ACC112 (cell line): ENCODE measurements around the gene CEACAM16.
"Not testable (repeated sequence)": the region's sequence is repeated elsewhere in the genome, so short reads cannot be mapped to it uniquely, and the experiment has no call there.

Experiments used
- H2AFZ ChIP-seq: fragments of 200-600 bp; sonication (generic); one replicate; pipeline ENCODE4 v1.6.0; 2017; ENCODE audit warnings: antibody characterized with exemption, low read length; ENCODE audit not compliant: unreplicated experiment
- H3K27ac ChIP-seq: fragments of 200-600 bp; sonication (generic); 2 replicates; pipeline ENCODE4 v1.5.1; 2014; ENCODE audit warnings: low read depth, mild to moderate bottlenecking, antibody characterized with exemption, low read length, moderate library complexity
- H3K27me3 ChIP-seq: fragments of 200-600 bp; sonication (generic); 2 replicates; pipeline ENCODE4 v1.6.1; 2014; ENCODE audit warnings: mild to moderate bottlenecking, antibody characterized with exemption, low read length, moderate library complexity, mixed read lengths; ENCODE audit not compliant: insufficient read depth
- H3K36me3 ChIP-seq: fragments of 200-600 bp; sonication (generic); 2 replicates; pipeline ENCODE4 v1.6.1; 2016; ENCODE audit warnings: mild to moderate bottlenecking, antibody characterized with exemption, low read length, moderate library complexity, mixed read lengths; ENCODE audit not compliant: insufficient read depth
- H3K4me1 ChIP-seq: fragments of 200-600 bp; sonication (generic); one replicate; pipeline ENCODE4 v1.6.1; 2016; ENCODE audit warnings: low read length, mixed read lengths; ENCODE audit not compliant: insufficient read depth, unreplicated experiment, control insufficient read depth
- H3K4me3 ChIP-seq: fragments of 200-600 bp; sonication (generic); 2 replicates; pipeline ENCODE4 v1.5.1; 2014; ENCODE audit warnings: mild to moderate bottlenecking, low read depth, low read length
- H3K79me2 ChIP-seq: fragments of 200-600 bp; sonication (generic); one replicate; pipeline ENCODE4 v1.6.0; 2016; ENCODE audit warnings: low read length; ENCODE audit not compliant: control insufficient read depth, unreplicated experiment, insufficient read depth

Gene CEACAM16

GRCh38 chr19:44718441-44719261 is 19.7 kb downstream of the CEACAM16 start:
- Histone ChIP-seq H3K4me3 (no peak overlapping the region), H3K27ac (no peak overlapping the region), H3K27me3 (no peaks in the 10 kb centered on the region), H3K36me3 (no peaks in the 10 kb centered on the region), H3K79me2 (no peaks in the 10 kb centered on the region), H2AFZ (no peak overlapping the region), H3K4me1 (peaks cover 9% of the 10 kb centered on the region)

DNA sequence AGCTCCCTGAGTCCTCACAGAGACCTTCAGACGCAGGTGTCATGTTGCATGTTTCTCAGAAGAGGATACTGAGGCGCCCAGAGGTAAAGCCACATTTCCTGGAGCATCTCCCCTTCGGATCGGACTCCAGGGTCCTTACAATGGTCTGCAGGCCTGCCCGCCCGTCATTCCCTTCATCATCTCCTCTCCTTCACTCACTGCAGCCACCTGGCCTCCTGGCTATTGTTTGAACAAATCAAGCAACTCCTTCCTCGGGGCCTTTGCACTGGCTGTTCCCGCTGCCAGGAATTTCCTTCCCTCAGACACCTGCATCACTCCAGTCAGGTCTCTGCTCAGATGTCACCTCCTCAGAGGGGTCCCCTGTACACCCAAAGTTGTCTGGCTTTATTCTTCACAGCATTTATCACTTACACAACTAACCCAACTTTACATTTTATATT is 20.3 kb downstream of the CEACAM16 start:
- H3K4me3 ChIP-seq, result no peak overlapping the region
- no peaks in the 10 kb centered on the region for H3K36me3 ChIP-seq
- peaks cover 13% of the 10 kb centered on the region for H3K4me1 ChIP-seq
- no peak overlapping the region for H2AFZ ChIP-seq
- H3K27ac ChIP-seq, result no peak overlapping the region
- H3K79me2 ChIP-seq, result no peaks in the 10 kb centered on the region
- H3K27me3 ChIP-seq, result no peaks in the 10 kb centered on the region

GRCh38 chr19:44720396-44720795 is 21.4 kb downstream of the CEACAM16 start:
- not testable (repeated sequence) for H3K27ac ChIP-seq, H2AFZ ChIP-seq, H3K4me3 ChIP-seq, H3K27me3 ChIP-seq, H3K79me2 ChIP-seq, H3K36me3 ChIP-seq
- peaks cover 20% of the 10 kb centered on the region for H3K4me1 ChIP-seq

GRCh38 chr19:44720945-44721344 is 22.0 kb downstream of the CEACAM16 start:
- Histone ChIP-seq H3K27ac (no peak overlapping the region), H2AFZ (no peak overlapping the region), H3K36me3 (no peaks in the 10 kb centered on the region), H3K4me3 (no peak overlapping the region), H3K79me2 (no peaks in the 10 kb centered on the region), H3K27me3 (no peaks in the 10 kb centered on the region), H3K4me1 (peaks cover 20% of the 10 kb centered on the region)

DNA sequence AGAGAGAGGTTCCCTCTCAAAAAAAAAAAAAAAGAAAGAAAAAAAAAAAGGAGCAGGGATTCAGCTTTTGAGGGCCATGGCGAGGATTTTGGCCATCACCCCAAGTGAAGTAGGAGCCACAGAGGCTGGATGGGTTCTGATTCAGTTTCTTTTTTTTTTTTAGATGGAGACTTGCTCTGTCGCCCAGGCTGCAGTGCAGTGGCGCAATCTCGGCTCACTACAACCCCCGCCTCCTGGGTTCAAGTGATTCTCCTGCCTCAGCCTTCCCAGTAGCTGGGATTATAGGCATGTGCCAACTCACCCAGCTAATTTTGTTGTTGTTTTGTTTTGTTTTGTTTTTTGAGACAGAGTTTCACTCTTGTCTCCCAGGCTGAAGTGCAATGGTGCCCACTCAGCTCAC is 22.4 kb downstream of the CEACAM16 start:
- not testable (repeated sequence) for H3K4me3 ChIP-seq, H3K79me2 ChIP-seq, H2AFZ ChIP-seq, H3K36me3 ChIP-seq, H3K27me3 ChIP-seq, H3K27ac ChIP-seq
- H3K4me1 ChIP-seq, result peaks cover 20% of the 10 kb centered on the region

DNA sequence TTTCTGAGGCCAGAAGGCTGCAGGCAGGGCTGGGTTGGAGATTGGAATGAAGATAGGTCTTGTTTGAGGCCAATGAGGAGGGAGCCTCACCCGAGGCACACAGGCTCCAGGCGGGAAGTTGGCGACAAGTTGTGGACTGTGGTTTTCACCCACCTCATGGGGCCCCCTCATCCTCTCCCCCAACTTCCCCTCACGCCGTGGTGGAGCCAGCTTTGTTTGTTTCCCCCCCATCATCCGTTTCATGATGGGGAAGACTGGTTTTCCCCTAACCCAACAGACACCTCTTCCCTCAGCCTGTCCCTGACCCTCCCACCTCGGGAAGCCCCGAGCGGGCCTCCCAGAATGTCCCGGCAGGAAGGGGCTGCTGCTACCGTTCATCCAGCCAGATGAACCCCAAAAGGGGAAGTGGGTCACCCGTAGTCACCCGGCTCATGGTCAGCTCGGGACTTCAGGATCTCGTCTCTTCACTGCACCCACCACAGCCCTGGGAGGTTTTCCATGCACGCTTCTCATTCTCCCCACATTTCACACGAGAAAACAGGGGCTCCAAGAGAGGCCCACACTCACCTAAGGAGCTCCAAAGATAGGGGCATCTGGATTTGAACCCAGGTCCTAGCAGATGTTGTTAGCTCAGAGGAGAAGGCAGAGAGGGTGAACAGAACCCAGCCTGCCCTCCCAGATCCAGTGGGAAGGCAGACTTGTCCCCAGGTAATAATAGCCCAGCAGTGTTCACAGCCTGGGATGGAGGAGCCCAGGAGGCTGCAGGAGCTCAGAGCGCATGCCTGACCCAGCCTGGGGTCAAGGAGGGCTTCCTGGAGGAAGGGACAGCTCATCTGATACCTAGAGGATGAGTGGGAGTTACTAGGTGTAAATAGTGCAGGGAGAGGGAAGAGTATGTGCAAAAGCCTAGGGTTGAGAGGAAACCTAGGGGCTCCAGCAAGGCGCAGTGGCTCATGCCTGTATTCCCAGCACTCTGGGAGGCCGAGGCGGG is 23.5 kb downstream of the CEACAM16 start:
- H3K27me3 ChIP-seq, result no peaks in the 10 kb centered on the region
- no peak overlapping the region for H3K27ac ChIP-seq
- H2AFZ ChIP-seq, result no peak overlapping the region
- H3K36me3 ChIP-seq, result no peaks in the 10 kb centered on the region
- H3K4me1 ChIP-seq, result peaks cover 20% of the 10 kb centered on the region
- H3K4me3 ChIP-seq, result no peak overlapping the region
- no peaks in the 10 kb centered on the region for H3K79me2 ChIP-seq

GRCh38 chr19:44723299-44723951 is 24.5 kb downstream of the CEACAM16 start:
- no peak overlapping the region for H3K4me3 ChIP-seq
- H3K27me3 ChIP-seq, result no peaks in the 10 kb centered on the region
- H3K4me1 ChIP-seq, result peaks cover 19% of the 10 kb centered on the region
- no peaks in the 10 kb centered on the region for H3K79me2 ChIP-seq
- no peak overlapping the region for H3K27ac ChIP-seq
- H3K36me3 ChIP-seq, result no peaks in the 10 kb centered on the region
- H2AFZ ChIP-seq, result no peak overlapping the region

- H3K4me1 ChIP-seq, result peaks cover 14% of the 10 kb centered on the region
- H3K27me3 ChIP-seq, result no peaks in the 10 kb centered on the region
- H2AFZ ChIP-seq, result no peak overlapping the region
- no peaks in the 10 kb centered on the region for H3K36me3 ChIP-seq
- H3K4me3 ChIP-seq, result no peak overlapping the region
- H3K27ac ChIP-seq, result no peak overlapping the region
- no peaks in the 10 kb centered on the region for H3K79me2 ChIP-seq
These were observed 25.0 kb downstream of the CEACAM16 start for GRCh38 chr19:44723952-44724319.

DNA sequence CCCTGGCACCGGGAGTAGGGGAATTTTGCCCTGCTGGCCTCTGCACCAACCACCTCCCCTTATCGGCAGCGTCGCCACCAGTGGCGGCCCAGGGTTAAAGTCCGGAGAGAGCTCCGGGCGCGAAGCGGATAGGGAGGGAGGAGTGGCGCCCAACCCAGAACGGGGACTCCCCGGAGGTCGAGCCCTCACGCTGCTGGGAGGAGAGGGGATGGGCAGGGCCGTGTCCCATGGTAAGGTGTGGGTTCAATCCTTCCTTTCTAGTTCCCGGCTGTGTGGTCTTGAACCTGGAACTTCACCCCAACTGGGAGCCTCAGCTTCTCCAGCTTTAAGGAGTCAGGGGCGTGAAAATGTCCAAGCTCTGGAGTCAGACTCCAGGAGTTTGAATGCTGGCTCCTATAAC is 26.3 kb downstream of the CEACAM16 start:
- no peak overlapping the region for H3K27ac ChIP-seq
- H2AFZ ChIP-seq, result peak overlapping the region; percentile 21
- H3K27me3 ChIP-seq, result no peaks in the 10 kb centered on the region
- no peaks in the 10 kb centered on the region for H3K36me3 ChIP-seq
- H3K79me2 ChIP-seq, result no peaks in the 10 kb centered on the region
- 0 out of 2 replicates have a peak overlapping the region, but pooled peaks have one; percentile 54 for H3K4me3 ChIP-seq
- peaks cover 11% of the 10 kb centered on the region for H3K4me1 ChIP-seq

- Histone ChIP-seq H3K36me3 (no peaks in the 10 kb centered on the region), H3K4me3 (no peak overlapping the region), H3K79me2 (no peaks in the 10 kb centered on the region), H3K27me3 (no peaks in the 10 kb centered on the region), H3K27ac (no peak overlapping the region), H3K4me1 (peaks cover 11% of the 10 kb centered on the region), H2AFZ (peak overlapping the region; percentile 21)
These were observed 26.7 kb downstream of the CEACAM16 start for GRCh38 chr19:44725684-44726083.
